PC-9 (cell line): ENCODE measurements around the gene LEP. TPM values are rescaled to one million over a fixed set of nuclear protein-coding genes. Genes with fewer than 3 reads are reported as not detected.

Source experiments
- BruUV-seq: library from RNA; stranded (reverse); fragments of 400-500 nt; replicated peaks from 2 replicates; lab custom pipeline; 2021; lab: Mats Ljungman, UMichigan
- CTCF ChIA-PET: fragments of 300-600 bp; sonication (Branson Sonifier 250); formaldehyde crosslinking; loops from one replicate; lab custom pipeline; 2022; ENCODE audit warnings: antibody characterized with exemption; lab: Charles Lee
- POLR2A ChIA-PET: fragments of 300-600 bp; sonication (Branson Sonifier 250); formaldehyde crosslinking; loops from one replicate; lab custom pipeline; 2022; ENCODE audit warnings: antibody characterized with exemption; ENCODE audit not compliant: unreplicated experiment; lab: Charles Lee
- DNase-seq, 2 experiments: peaks; one replicate each; pipeline versions ENCODE4 v3.0.0 to v3.0.0-alpha.2; 2015 to 2022; ENCODE audit warnings: mixed read lengths in 1 of 2
- H2AFZ ChIP-seq: fragments of 200-600 bp; sonication (generic); 2 replicates; pipeline ENCODE4 v1.8.1; 2017; ENCODE audit warnings: antibody characterized with exemption
- H3F3A ChIP-seq: fragments of 200-600 bp; sonication (generic); 2 replicates; pipeline ENCODE4 v1.8.1; 2017; ENCODE audit warnings: antibody characterized with exemption, mild to moderate bottlenecking, low read depth; ENCODE audit not compliant: insufficient read depth
- H3K27ac ChIP-seq: fragments of 200-600 bp; sonication (generic); 2 replicates; pipeline ENCODE4 v1.6.1; 2016; ENCODE audit warnings: mixed run types
- H3K27me3 ChIP-seq: fragments of 200-600 bp; sonication (generic); 2 replicates; pipeline ENCODE4 v1.6.1; 2016; ENCODE audit warnings: low read depth, mixed run types; ENCODE audit not compliant: insufficient read depth
- H3K36me3 ChIP-seq: fragments of 200-600 bp; sonication (generic); 2 replicates; pipeline ENCODE4 v1.6.1; 2016; ENCODE audit warnings: low read depth, mixed run types
- H3K4me1 ChIP-seq: fragments of 200-600 bp; sonication (generic); replicated peaks from 2 replicates; pipeline ENCODE4 v1.6.1; 2016; ENCODE audit warnings: mixed run types; ENCODE audit not compliant: insufficient read depth
- H3K4me2 ChIP-seq: fragments of 200-600 bp; sonication (generic); 2 replicates; pipeline ENCODE4 v1.6.1; 2017; ENCODE audit warnings: mixed run types
- H3K4me3 ChIP-seq: fragments of 200-600 bp; sonication (generic); 2 replicates; pipeline ENCODE4 v1.6.1; 2016; ENCODE audit warnings: mixed run types
- H3K79me2 ChIP-seq: fragments of 200-600 bp; sonication (generic); 2 replicates; pipeline ENCODE4 v1.6.1; 2017; ENCODE audit warnings: low read depth, mixed run types
- H3K9me2 ChIP-seq: fragments of 200-600 bp; sonication (generic); 2 replicates; pipeline ENCODE4 v1.8.1; 2017; ENCODE audit warnings: mild to moderate bottlenecking; ENCODE audit not compliant: insufficient read depth
- H3K9me3 ChIP-seq: fragments of 200-600 bp; sonication (generic); 2 replicates; pipeline ENCODE4 v1.8.1; 2016; ENCODE audit warnings: low read depth; ENCODE audit not compliant: insufficient read depth
- H4K20me1 ChIP-seq: fragments of 200-600 bp; sonication (generic); 2 replicates; pipeline ENCODE4 v1.8.1; 2017; ENCODE audit not compliant: insufficient read depth
- EZH2 ChIP-seq: fragments of 200-600 bp; sonication (generic); IDR thresholded peaks from 2 replicates; pipeline ENCODE4 v1.8.0; 2017; ENCODE audit warnings: antibody characterized with exemption, low read depth
- intact Hi-C: fragments of 100-400 bp; cut with micrococcal nuclease; formaldehyde crosslinking; loops from one replicate; pipeline ENCODE4 v1.10.0; 2022; ENCODE audit not compliant: unreplicated experiment
- total RNA-seq: library from RNA; stranded (reverse); gene quantifications from 2 replicates; pipeline ENCODE4 v1.2.3, GENCODE V29; 2021
- TF ChIP-seq, protein P1 (sequence below): fragments of 200-600 bp; sonication (generic); conservative IDR thresholded peaks from 2 replicates; pipeline ENCODE4 v1.6.1; 2017; ENCODE audit warnings: mixed run types, antibody characterized with exemption, mild to moderate bottlenecking, moderate library complexity

Gene LEP
- total RNA-seq, 1 experiment from 2014 or later: not detected

DNA sequence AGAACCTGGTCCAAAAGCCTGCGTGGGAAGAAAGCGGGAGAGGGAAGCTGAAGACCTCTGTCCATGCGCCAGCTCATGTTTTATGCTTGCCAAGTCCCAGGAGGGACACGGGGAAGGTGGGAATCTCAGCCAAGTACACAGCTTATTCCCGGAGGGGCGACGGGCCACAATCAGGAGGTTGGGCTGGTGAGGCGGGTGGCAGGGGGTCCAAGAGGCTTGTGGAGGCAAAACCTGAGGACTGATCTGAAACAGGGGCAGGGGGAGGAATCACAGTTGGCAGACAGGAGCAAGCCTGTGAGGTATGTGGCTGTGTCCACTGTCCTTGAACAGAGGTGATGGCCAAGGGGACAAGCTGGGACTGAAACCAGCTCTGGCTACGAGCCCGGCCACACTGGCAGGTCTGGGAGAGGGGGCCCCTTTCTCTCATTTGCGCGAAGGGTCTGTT, 38.0 kb upstream of the LEP start:
- H3K79me2 ChIP-seq: no peaks in the 10 kb centered on the region
- H3K36me3 ChIP-seq: no peaks in the 10 kb centered on the region
- ChIA-PET CTCF (no interaction called here), POLR2A (no interaction called here)
- no peaks in the 10 kb centered on the region for H3K9me2 ChIP-seq
- peaks cover 26% of the 10 kb centered on the region for H3K27me3 ChIP-seq
- intact Hi-C loops: no loop called here
- H3F3A ChIP-seq: no peaks in the 10 kb centered on the region
- no TSS peak for BruUV-seq
- TF ChIP-seq, protein P1, sequence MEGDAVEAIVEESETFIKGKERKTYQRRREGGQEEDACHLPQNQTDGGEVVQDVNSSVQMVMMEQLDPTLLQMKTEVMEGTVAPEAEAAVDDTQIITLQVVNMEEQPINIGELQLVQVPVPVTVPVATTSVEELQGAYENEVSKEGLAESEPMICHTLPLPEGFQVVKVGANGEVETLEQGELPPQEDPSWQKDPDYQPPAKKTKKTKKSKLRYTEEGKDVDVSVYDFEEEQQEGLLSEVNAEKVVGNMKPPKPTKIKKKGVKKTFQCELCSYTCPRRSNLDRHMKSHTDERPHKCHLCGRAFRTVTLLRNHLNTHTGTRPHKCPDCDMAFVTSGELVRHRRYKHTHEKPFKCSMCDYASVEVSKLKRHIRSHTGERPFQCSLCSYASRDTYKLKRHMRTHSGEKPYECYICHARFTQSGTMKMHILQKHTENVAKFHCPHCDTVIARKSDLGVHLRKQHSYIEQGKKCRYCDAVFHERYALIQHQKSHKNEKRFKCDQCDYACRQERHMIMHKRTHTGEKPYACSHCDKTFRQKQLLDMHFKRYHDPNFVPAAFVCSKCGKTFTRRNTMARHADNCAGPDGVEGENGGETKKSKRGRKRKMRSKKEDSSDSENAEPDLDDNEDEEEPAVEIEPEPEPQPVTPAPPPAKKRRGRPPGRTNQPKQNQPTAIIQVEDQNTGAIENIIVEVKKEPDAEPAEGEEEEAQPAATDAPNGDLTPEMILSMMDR: no peak
- TF ChIP-seq EZH2: no peak
- no peaks in the 10 kb centered on the region for H3K4me1 ChIP-seq
- no peak for DNase-seq
- H4K20me1 ChIP-seq: no peaks in the 10 kb centered on the region
- no peak overlapping the region for H3K27ac ChIP-seq
- H3K4me2 ChIP-seq: no peak overlapping the region
- H3K9me3 ChIP-seq: no peaks in the 10 kb centered on the region
- H3K4me3 ChIP-seq: no peak overlapping the region
- no peak overlapping the region for H2AFZ ChIP-seq

DNA sequence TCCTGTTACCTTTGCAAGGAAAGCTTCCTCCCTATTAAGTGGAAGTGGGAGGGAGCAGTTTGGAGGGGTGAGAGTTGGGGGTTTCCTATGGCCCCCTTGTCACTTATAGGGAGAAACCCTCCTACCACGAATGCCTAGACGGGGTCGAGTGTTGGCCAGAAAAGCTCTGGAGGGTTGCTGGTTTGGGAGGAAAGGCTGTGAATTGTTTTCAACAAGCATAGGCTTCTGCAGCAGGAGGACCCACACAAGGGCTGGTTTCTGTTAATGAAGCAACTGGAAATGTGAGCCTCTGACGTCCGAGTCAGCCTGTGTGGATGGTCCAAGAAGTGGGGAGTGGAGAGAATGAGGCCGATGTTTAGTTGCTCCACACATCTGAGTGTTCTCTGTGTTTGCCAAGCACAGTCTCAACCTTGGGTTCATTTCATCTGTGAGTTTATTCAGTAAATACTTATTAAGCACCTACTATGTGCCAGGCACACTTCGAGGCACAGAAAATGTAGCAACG, 37.3 kb upstream of the LEP start:
- Histone ChIP-seq H3K9me3 (no peaks in the 10 kb centered on the region), H3K36me3 (no peaks in the 10 kb centered on the region), H3K27ac (no peak overlapping the region), H3K4me3 (no peak overlapping the region), H3K27me3 (peaks cover 26% of the 10 kb centered on the region), H3K4me2 (no peak overlapping the region), H3K4me1 (no peaks in the 10 kb centered on the region), H3F3A (no peaks in the 10 kb centered on the region), H3K79me2 (no peaks in the 10 kb centered on the region), H2AFZ (no peak overlapping the region), H3K9me2 (no peaks in the 10 kb centered on the region), H4K20me1 (no peaks in the 10 kb centered on the region)
- ChIA-PET POLR2A (interaction anchor here (0.6 kb wide), 1 partner anchor 924 kb away, joined by 5 read pairs; no protein-coding TSS in a partner anchor), CTCF (no interaction called here)
- intact Hi-C loops: no loop called here
- no peak for TF ChIP-seq EZH2
- TF ChIP-seq, protein P1: no peak
- DNase-seq: no peak
- no TSS peak for BruUV-seq

DNA sequence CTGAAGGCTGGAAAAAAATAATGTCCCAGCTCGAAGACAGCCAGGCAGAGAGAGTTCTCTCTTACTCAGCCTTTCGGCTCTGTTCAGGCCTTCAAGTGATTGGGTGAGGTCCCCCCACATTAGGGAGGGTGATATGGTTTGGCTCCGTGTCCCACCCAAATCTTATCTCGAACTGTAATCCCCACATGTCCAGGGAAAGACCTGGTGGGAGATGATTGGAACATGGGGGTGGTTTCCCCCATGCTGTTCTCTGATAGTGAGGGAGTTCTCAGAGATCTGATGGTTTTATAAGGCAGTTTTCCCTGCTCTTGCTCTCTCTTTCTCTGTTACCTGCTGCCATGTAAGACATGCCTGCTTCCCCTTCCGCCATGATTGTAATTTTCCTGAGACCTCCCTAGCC, 36.6 kb upstream of the LEP start:
- Histone ChIP-seq H3K79me2 (no peaks in the 10 kb centered on the region), H3K9me2 (no peaks in the 10 kb centered on the region), H3K9me3 (no peaks in the 10 kb centered on the region), H3K36me3 (no peaks in the 10 kb centered on the region), H3K4me3 (no peak overlapping the region), H3K4me2 (no peak overlapping the region), H3K27me3 (peaks cover 26% of the 10 kb centered on the region), H4K20me1 (no peaks in the 10 kb centered on the region), H3K27ac (no peak overlapping the region), H3K4me1 (no peaks in the 10 kb centered on the region), H3F3A (no peaks in the 10 kb centered on the region), H2AFZ (no peak overlapping the region)
- POLR2A ChIA-PET: no interaction called here
- TF ChIP-seq, protein P1: no peak
- no peak for TF ChIP-seq EZH2
- intact Hi-C loops: no loop called here
- CTCF ChIA-PET: no interaction called here
- DNase-seq: no peak
- BruUV-seq: no TSS peak
